Mesenchymal stem cell (in vitro differentiated cells and primary cell): ENCODE results near the gene CSAG3.
"Not testable (repeated sequence)": the region's sequence is repeated elsewhere in the genome, so short reads cannot be mapped to it uniquely, and the experiment has no call there.

ENCODE experiments used
- DNase-seq: peaks from one replicate; pipeline ENCODE4 v3.0.0-alpha.2; 2013
- H2AFZ ChIP-seq: one replicate; pipeline ENCODE4 v1.6.1; 2013; ENCODE audit warnings: low read depth, mild to moderate bottlenecking, control low read depth, inconsistent platforms, low read length, moderate library complexity
- H2AK5ac ChIP-seq: 2 replicates; pipeline ENCODE4 v1.6.1; 2013; ENCODE audit warnings: low read length, moderate library complexity, mild to moderate bottlenecking, inconsistent platforms; ENCODE audit not compliant: severe bottlenecking
- H2BK120ac ChIP-seq: one replicate; pipeline ENCODE4 v1.6.1; 2013; ENCODE audit warnings: low read depth, mild to moderate bottlenecking, inconsistent platforms, low read length, moderate library complexity
- H2BK12ac ChIP-seq, 2 experiments: one replicate each; pipeline ENCODE4 v1.6.1; 2013; ENCODE audit warnings: inconsistent platforms in 2 of 2, low read length in 2 of 2, mild to moderate bottlenecking in 2 of 2, moderate library complexity in 2 of 2, control low read depth in 1 of 2
- H2BK15ac ChIP-seq: one replicate; pipeline ENCODE4 v1.6.1; 2013; ENCODE audit warnings: mild to moderate bottlenecking, low read depth, inconsistent platforms; ENCODE audit not compliant: poor library complexity, severe bottlenecking
- H2BK5ac ChIP-seq: 2 replicates; pipeline ENCODE4 v1.6.1; 2013; ENCODE audit warnings: low read depth, mild to moderate bottlenecking, low read length, control low read depth, inconsistent platforms; ENCODE audit not compliant: poor library complexity, severe bottlenecking
- H3K14ac ChIP-seq, 2 experiments: one replicate each; pipeline ENCODE4 v1.6.1; 2013; ENCODE audit warnings: inconsistent platforms in 2 of 2, low read length in 2 of 2, control low read depth in 1 of 2, mild to moderate bottlenecking in 1 of 2, moderate library complexity in 1 of 2
- H3K18ac ChIP-seq, 2 experiments: one replicate each; pipeline ENCODE4 v1.6.1; 2013; ENCODE audit warnings: inconsistent platforms in 2 of 2, low read length in 2 of 2, control low read depth in 1 of 2, low read depth in 1 of 2, mild to moderate bottlenecking in 1 of 2
- H3K23ac ChIP-seq, 2 experiments: one replicate each; pipeline ENCODE4 v1.6.1; 2013; ENCODE audit warnings: inconsistent platforms in 2 of 2, low read length in 2 of 2, mild to moderate bottlenecking in 2 of 2, moderate library complexity in 2 of 2, control low read depth in 1 of 2
- H3K27ac ChIP-seq: 2 replicates; pipeline ENCODE4 v1.5.1; 2013; ENCODE audit warnings: mild to moderate bottlenecking, moderate library complexity, low read length, control low read depth, inconsistent platforms; ENCODE audit not compliant: poor library complexity, severe bottlenecking
- H3K27me3 ChIP-seq, 2 experiments: 2 replicates each; pipeline versions ENCODE4 v1.6.1 to v1.7.0; 2013; ENCODE audit warnings: low read length in 2 of 2, mild to moderate bottlenecking in 2 of 2, moderate library complexity in 2 of 2, control low read depth in 1 of 2, inconsistent platforms in 1 of 2; ENCODE audit not compliant: control insufficient read depth in 1 of 2, insufficient read depth in 1 of 2
- H3K36me3 ChIP-seq, 2 experiments: 2 replicates each; pipeline versions ENCODE4 v1.6.1 to v1.7.0; 2013; ENCODE audit warnings: low read length in 2 of 2, control low read depth in 1 of 2, inconsistent platforms in 1 of 2, low read depth in 1 of 2, mild to moderate bottlenecking in 1 of 2; ENCODE audit not compliant: insufficient read depth in 2 of 2, control insufficient read depth in 1 of 2
- H3K4ac ChIP-seq, 2 experiments: one replicate each; pipeline ENCODE4 v1.6.1; 2013; ENCODE audit warnings: inconsistent platforms in 2 of 2, low read length in 2 of 2, mild to moderate bottlenecking in 2 of 2, moderate library complexity in 2 of 2, control low read depth in 1 of 2, low read depth in 1 of 2
- H3K4me1 ChIP-seq: 2 replicates; pipeline ENCODE4 v1.6.1; 2013; ENCODE audit warnings: low read depth, low read length, control low read depth; ENCODE audit not compliant: control insufficient read depth, insufficient read depth
- H3K4me2 ChIP-seq: 2 replicates; pipeline ENCODE4 v1.6.1; 2013; ENCODE audit warnings: low read length, mild to moderate bottlenecking, inconsistent platforms; ENCODE audit not compliant: poor library complexity, severe bottlenecking
- H3K4me3 ChIP-seq, 2 experiments: 2 replicates each; pipeline versions ENCODE4 v1.5.1 to v1.7.0; 2013; ENCODE audit warnings: low read length in 2 of 2, mild to moderate bottlenecking in 2 of 2, control low read depth in 1 of 2, low read depth in 1 of 2; ENCODE audit not compliant: insufficient read depth in 1 of 2
- H3K79me1 ChIP-seq: replicated peaks from 2 replicates; pipeline ENCODE4 v1.6.1; 2013; ENCODE audit warnings: mild to moderate bottlenecking, control low read depth, low read length, inconsistent platforms; ENCODE audit not compliant: poor library complexity, severe bottlenecking
- H3K9ac ChIP-seq: 2 replicates; pipeline ENCODE4 v1.7.0; 2013; ENCODE audit warnings: mild to moderate bottlenecking, low read length, moderate library complexity
- H3K9me3 ChIP-seq: 2 replicates; pipeline ENCODE4 v1.7.0; 2013; ENCODE audit warnings: mild to moderate bottlenecking, low read length; ENCODE audit not compliant: control insufficient read depth
- H4K8ac ChIP-seq: one replicate; pipeline ENCODE4 v1.6.1; 2013; ENCODE audit warnings: inconsistent platforms, mild to moderate bottlenecking, low read length, moderate library complexity
- H4K91ac ChIP-seq: one replicate; pipeline ENCODE4 v1.6.1; 2013; ENCODE audit warnings: mild to moderate bottlenecking, low read length, inconsistent platforms
- WGBS: methylation state at CpG from one replicate; pipeline ENCODE4 v1.1.7; 2013; ENCODE audit warnings: mixed read lengths; 5-methylcytosine and 5-hydroxymethylcytosine counted together

CSAG3 gene

DNA sequence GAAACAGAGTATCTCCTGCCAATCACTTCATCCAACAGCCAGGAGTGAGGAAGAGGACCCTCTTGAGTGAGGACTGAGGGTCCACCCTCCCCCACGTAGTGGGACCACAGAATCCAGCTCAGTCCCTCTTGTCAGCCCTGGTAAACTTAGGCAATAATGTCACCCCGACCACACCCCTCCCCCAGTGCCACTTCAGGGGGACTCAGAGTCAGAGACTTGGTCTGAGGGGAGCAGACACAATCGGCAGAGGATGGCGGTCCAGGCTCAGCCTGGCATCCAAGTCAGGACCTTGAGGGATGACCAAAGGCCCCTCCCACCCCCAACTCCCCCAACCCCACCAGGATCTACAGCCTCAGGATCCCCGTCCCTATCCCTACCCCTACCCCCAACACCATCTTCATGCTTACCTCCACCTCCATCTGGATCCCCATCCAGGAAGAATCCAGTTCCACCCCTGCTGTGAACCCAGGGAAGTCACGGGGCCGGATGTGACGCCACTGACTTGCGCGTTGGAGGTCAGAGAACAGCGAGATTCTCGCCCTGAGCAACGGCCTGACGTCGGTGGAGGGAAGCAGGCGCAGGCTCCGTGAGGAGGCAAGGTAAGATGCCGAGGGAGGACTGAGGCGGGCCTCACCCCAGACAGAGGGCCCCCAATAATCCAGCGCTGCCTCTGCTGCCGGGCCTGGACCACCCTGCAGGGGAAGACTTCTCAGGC is 25.6 kb upstream of the CSAG3 start, which contains the start of the genes CSAG1 and MAGEA12:
Gene CSAG1 (minus strand): TSS at position 461 of the 715 bp plus-strand sequence. CDS start 1,261 bp downstream, outside the sequence.
Gene MAGEA12 (plus strand): TSS at position 497 of the 715 bp plus-strand sequence. CDS start 2,405 bp downstream, outside the sequence.
- no peak within 1 kb of the TSS for H2BK120ac ChIP-seq
- H4K8ac ChIP-seq, result no peak within 1 kb of the TSS
- no peaks in the 10 kb centered on the region for H3K36me3 ChIP-seq
- H2AK5ac ChIP-seq, result no peak within 1 kb of the TSS
- H3K14ac ChIP-seq, result no peak within 1 kb of the TSS
- H4K91ac ChIP-seq, result no peak within 1 kb of the TSS
- no peak within 1 kb of the TSS for H2BK5ac ChIP-seq
- no peak within 1 kb of the TSS for H2BK15ac ChIP-seq
- no peak within 1 kb of the TSS for H3K9ac ChIP-seq
- no peak within 1 kb of the TSS for H3K4me3 ChIP-seq
- no peak within 1 kb of the TSS for H2BK12ac ChIP-seq
- H3K79me1 ChIP-seq, result no peaks in the 10 kb centered on the region
- H3K27ac ChIP-seq, result no peak within 1 kb of the TSS
- H2AFZ ChIP-seq, result no peak within 1 kb of the TSS
- H3K4ac ChIP-seq, result no peak within 1 kb of the TSS
- H3K9me3 ChIP-seq, result no peaks in the 10 kb centered on the region
- no peak within 1 kb of the TSS for H3K4me2 ChIP-seq
- no peak within 1 kb of the TSS for H3K23ac ChIP-seq
- no peaks in the 10 kb centered on the region for H3K4me1 ChIP-seq
- peaks cover 0 to 1% of the 10 kb centered on the region in 2 experiments for H3K27me3 ChIP-seq
- no peak for DNase-seq
- H3K18ac ChIP-seq, result no peak within 1 kb of the TSS
- 83% methylated on average over 6 of the region's 21 CpGs for WGBS

DNA sequence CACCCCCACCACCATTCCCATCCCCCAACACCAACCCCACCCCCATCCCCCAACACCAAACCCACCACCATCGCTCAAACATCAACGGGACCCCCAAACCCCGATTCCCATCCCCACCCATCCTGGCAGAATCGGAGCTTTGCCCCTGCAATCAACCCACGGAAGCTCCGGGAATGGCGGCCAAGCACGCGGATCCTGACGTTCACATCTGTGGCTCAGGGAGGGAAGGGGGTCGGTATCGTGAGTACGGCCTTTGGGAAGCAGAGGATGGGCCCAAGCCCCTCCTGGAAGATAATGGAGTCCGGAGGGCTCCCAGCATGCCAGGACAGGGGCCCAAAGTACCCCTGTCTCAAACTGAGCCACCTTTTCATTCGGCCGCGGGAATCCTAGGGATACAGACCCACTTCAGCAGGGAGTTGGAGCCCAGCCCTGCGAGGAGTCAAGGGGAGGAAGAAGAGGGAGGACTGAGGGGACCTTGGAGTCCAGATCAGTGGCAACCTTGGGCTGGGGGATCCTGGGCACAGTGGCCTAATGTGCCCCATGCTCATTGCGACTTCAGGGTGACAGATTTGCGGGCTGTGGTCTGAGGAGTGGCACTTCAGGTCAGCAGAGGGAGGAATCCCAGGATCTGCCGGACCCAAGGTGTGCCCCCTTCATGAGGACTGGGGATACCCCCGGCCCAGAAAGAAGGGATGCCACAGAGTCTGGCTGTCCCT is 24.7 kb upstream of the CSAG3 start:
- H3K36me3 ChIP-seq, H2AK5ac ChIP-seq, H2BK5ac ChIP-seq, H4K91ac ChIP-seq, H3K27ac ChIP-seq, H2BK120ac ChIP-seq, H3K9ac ChIP-seq, H3K27me3 ChIP-seq, H3K4me3 ChIP-seq, H3K79me1 ChIP-seq, H4K8ac ChIP-seq, H3K4me2 ChIP-seq, H2AFZ ChIP-seq, H3K14ac ChIP-seq, H3K4me1 ChIP-seq, H3K9me3 ChIP-seq, H3K4ac ChIP-seq, DNase-seq, H2BK15ac ChIP-seq, H3K23ac ChIP-seq, H2BK12ac ChIP-seq, H3K18ac ChIP-seq: not testable (repeated sequence)
- WGBS, result 88% methylated on average over 15 of the region's 22 CpGs

DNA sequence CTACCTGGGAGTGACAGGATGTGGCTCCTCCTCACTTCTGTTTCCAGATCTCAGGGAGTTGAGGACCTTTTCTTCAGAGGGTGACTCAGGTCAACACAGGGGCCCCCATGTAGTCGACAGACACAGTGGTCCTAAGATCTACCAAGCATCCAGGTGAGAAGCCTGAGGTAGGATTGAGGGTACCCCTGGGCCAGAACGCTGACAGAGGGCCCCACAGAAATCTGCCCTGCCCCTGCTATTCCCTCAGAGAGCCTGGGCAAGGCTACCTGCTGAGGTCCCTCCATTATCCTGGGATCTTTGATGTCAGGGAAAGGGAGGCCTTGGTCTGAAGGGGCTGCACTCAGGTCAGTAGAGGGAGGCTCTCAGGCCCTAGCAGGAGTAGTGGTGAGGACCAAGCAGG is 23.9 kb upstream of the CSAG3 start:
- Histone ChIP-seq H3K18ac (no peak overlapping the region), H3K27me3 (peaks cover 0 to 3% of the 10 kb centered on the region in 2 experiments), H2BK12ac (no peak overlapping the region), H3K4me3 (no peak overlapping the region), H3K79me1 (no peaks in the 10 kb centered on the region), H3K27ac (no peak overlapping the region), H2BK120ac (no peak overlapping the region), H2AK5ac (no peak overlapping the region), H3K4ac (no peak overlapping the region), H3K4me2 (no peak overlapping the region), H2BK15ac (no peak overlapping the region), H3K14ac (no peak overlapping the region), H2BK5ac (no peak overlapping the region), H3K9me3 (no peaks in the 10 kb centered on the region), H4K91ac (no peak overlapping the region), H3K36me3 (no peaks in the 10 kb centered on the region), H2AFZ (no peak overlapping the region), H3K23ac (no peak overlapping the region), H4K8ac (no peak overlapping the region), H3K9ac (no peak overlapping the region), H3K4me1 (no peaks in the 10 kb centered on the region)
- DNase-seq, result no peak
- 52% methylated on average over 2 of the region's 2 CpGs for WGBS

DNA sequence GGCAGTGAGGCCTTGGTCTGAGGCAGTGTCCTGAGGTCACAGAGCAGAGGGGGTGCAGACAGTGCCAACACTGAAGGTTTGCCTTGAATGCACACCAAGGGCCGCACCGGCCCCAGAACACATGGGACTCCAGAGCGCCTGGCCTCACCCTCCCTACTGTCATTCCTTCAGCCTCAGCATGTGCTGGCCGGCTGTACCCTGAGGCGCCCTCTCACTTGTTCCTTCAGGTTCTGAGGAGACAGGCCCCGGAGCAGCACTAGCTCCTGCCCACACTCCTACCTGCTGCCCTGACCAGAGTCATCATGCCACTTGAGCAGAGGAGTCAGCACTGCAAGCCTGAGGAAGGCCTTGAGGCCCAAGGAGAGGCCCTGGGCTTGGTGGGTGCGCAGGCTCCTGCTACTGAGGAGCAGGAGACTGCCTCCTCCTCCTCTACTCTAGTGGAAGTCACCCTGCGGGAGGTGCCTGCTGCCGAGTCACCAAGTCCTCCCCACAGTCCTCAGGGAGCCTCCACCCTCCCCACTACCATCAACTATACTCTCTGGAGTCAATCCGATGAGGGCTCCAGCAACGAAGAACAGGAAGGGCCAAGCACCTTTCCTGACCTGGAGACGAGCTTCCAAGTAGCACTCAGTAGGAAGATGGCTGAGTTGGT is 23.0 kb upstream of the CSAG3 start:
- Histone ChIP-seq H3K9me3 (no peaks in the 10 kb centered on the region), H2BK15ac (no peak overlapping the region), H2BK5ac (no peak overlapping the region), H3K4ac (no peak overlapping the region), H3K79me1 (no peaks in the 10 kb centered on the region), H2AFZ (no peak overlapping the region), H3K9ac (no peak overlapping the region), H3K18ac (no peak overlapping the region), H3K14ac (no peak overlapping the region), H3K27ac (no peak overlapping the region), H4K91ac (no peak overlapping the region), H2AK5ac (no peak overlapping the region), H2BK120ac (no peak overlapping the region), H3K4me1 (no peaks in the 10 kb centered on the region), H4K8ac (no peak overlapping the region), H3K4me2 (no peak overlapping the region), H2BK12ac (no peak overlapping the region), H3K4me3 (no peak overlapping the region), H3K23ac (no peak overlapping the region), H3K36me3 (no peaks in the 10 kb centered on the region), H3K27me3 (peaks cover 0 to 3% of the 10 kb centered on the region in 2 experiments)
- WGBS, result 81% methylated on average over 11 of the region's 12 CpGs
- no peak for DNase-seq
